Measurements from ENCODE around the gene BPIFB6.
"Not testable (repeated sequence)": the region's sequence is repeated elsewhere in the genome, so short reads cannot be mapped to it uniquely, and the experiment has no call there.

The BPIFB6 gene

GRCh38 chr20:33030569-33030968 lies 879 bp upstream of the BPIFB6 start:
- no peak for DNase-seq

GRCh38 chr20:33032555-33032954 lies 1.1 kb downstream of the BPIFB6 start:
- no peak for DNase-seq

GRCh38 chr20:33033381-33033780 lies 1.9 kb downstream of the BPIFB6 start:
- no peak for DNase-seq

GRCh38 chr20:33034115-33034514 lies 2.7 kb downstream of the BPIFB6 start:
- DNase-seq: no peak

GRCh38 chr20:33034901-33035492 lies 3.5 kb downstream of the BPIFB6 start:
- DNase-seq: no peak

GRCh38 chr20:33037456-33037855 lies 6.0 kb downstream of the BPIFB6 start:
- DNase-seq: no peak

GRCh38 chr20:33038243-33038642 lies 6.8 kb downstream of the BPIFB6 start:
- no peak for DNase-seq

- no peak for DNase-seq
These were observed 11.0 kb downstream of the BPIFB6 start for GRCh38 chr20:33042430-33042829.

- no peak for DNase-seq
These were observed 11.7 kb downstream of the BPIFB6 start for GRCh38 chr20:33042983-33043730.

GRCh38 chr20:33043731-33044181 lies 12.3 kb downstream of the BPIFB6 start:
- DNase-seq: no peak

- not testable (repeated sequence) for DNase-seq
These were observed 13.8 kb downstream of the BPIFB6 start for GRCh38 chr20:33045129-33045721.

GRCh38 chr20:33046412-33046811 lies 15.0 kb downstream of the BPIFB6 start:
- DNase-seq: no peak

- DNase-seq: no peak
These were observed 19.9 kb downstream of the BPIFB6 start for GRCh38 chr20:33051333-33051732.

GRCh38 chr20:33053291-33054106 lies 22.1 kb downstream of the BPIFB6 start, which contains the start of gene BPIFB3:
Gene BPIFB3, plus strand, starts transcription at chr20:33053903. Its CDS starts 1,533 bp downstream, at chr20:33055436.
- no peak for DNase-seq

GRCh38 chr20:33054381-33054780 lies 22.9 kb downstream of the BPIFB6 start:
- DNase-seq: no peak

GRCh38 chr20:33054791-33055190 lies 23.3 kb downstream of the BPIFB6 start:
- no peak for DNase-seq

- DNase-seq: no peak
These were observed 27.7 kb downstream of the BPIFB6 start for GRCh38 chr20:33059136-33059535.

GRCh38 chr20:33059741-33060390 lies 28.4 kb downstream of the BPIFB6 start:
- DNase-seq: no peak

- no peak for DNase-seq
These were observed 30.2 kb downstream of the BPIFB6 start for GRCh38 chr20:33061658-33062028.

- DNase-seq: no peak
These were observed 30.8 kb downstream of the BPIFB6 start for GRCh38 chr20:33062105-33062824.

GRCh38 chr20:33062825-33063149 lies 31.3 kb downstream of the BPIFB6 start:
- DNase-seq: no peak

- DNase-seq: no peak
These were observed 31.8 kb downstream of the BPIFB6 start for GRCh38 chr20:33063271-33063670.
